ENCODE measurements around the gene FEM1C. TPM values are rescaled to one million over a fixed set of nuclear protein-coding genes. Genes with fewer than 3 reads are reported as not detected.

FEM1C gene
- total RNA-seq, 4 donors from 2014 or later = 24.3 to 59.8 (median 34.0) TPM

DNA sequence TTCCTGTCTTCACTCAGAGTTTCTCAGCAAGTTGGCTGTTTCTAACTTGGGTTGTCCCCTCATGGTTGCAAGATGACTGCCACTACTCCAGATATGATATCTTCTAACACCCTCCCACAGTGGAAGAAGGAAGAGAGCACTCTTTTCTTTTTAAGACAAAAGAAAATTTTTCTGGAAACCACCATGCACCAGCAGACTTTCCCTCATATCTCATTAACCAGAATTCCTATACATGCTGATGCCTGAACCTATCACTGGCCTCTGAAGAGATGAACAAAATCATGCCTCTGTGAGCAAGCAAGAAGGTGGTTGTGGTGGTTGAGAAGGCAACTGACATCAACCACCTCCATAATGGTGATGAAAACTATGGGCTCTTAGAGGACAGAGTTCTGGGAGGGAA is 56.8 kb downstream of the FEM1C start:
- TF ChIP-seq, protein P1, sequence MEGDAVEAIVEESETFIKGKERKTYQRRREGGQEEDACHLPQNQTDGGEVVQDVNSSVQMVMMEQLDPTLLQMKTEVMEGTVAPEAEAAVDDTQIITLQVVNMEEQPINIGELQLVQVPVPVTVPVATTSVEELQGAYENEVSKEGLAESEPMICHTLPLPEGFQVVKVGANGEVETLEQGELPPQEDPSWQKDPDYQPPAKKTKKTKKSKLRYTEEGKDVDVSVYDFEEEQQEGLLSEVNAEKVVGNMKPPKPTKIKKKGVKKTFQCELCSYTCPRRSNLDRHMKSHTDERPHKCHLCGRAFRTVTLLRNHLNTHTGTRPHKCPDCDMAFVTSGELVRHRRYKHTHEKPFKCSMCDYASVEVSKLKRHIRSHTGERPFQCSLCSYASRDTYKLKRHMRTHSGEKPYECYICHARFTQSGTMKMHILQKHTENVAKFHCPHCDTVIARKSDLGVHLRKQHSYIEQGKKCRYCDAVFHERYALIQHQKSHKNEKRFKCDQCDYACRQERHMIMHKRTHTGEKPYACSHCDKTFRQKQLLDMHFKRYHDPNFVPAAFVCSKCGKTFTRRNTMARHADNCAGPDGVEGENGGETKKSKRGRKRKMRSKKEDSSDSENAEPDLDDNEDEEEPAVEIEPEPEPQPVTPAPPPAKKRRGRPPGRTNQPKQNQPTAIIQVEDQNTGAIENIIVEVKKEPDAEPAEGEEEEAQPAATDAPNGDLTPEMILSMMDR (IDR thresholded peaks at IDR 0.05; ENCODE audit: low read depth) = no peak

DNA sequence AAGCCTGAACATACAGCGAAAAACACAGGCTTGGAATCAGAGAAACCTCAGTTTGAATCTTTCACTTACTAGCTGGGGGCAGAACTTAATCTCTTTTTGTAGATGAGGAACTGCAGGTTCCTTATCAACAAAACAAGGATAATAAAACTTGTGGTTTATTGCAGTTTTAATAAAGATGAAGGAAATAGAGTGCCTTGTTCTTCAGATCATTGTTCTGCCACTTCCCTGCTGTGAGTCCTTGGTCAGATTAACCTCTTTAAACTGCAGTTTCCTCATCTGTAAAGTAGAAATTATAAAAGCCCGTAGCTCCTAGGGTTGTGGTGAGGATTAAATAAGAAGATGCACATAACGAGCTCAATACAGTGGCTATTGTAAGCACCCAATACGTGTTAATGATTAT is 57.4 kb downstream of the FEM1C start:
- TF ChIP-seq, protein P1 (IDR thresholded peaks at IDR 0.05; ENCODE audit: low read depth) = no peak

DNA sequence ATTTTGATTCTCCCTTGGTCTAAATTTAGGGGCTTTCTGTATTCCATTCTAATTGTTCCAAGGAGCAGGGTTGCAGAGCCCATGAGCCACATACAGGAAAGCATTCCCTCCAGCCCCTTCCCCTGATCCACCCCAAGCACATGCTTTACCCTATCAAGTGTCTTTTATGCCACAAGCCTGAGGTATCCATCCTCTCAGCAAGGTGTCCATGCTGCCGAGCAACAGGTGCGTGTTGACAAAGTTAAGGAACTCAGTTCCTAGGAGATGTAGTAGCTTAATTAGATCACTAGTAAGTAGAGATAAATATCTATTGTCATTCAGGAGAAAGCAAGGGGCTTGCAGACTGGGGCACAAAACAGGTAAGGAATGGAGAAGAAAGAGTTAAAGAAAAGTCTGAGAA is 57.8 kb downstream of the FEM1C start:
- TF ChIP-seq, protein P1 (IDR thresholded peaks at IDR 0.05; ENCODE audit: low read depth) = no peak

DNA sequence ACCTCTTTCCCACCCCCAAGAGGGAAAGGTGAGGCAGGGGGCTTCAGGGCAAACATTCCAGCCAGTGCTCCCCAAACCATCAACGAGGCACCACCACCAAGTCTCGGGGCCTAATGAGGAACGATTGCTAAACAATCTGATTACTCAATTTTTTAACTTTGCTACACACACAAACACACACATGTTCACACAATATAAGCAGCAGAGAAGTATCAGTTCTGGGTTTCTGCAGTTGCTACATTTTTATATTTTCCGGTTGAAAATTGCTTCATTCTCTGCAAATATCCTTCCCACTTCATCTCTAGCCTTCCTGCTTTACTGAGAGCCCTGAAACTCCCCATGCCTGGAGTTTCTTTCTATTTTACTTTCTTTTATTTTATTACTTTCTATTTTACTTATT is 60.2 kb downstream of the FEM1C start:
- TF ChIP-seq, protein P1 (IDR thresholded peaks at IDR 0.05; ENCODE audit: low read depth) = no peak

DNA sequence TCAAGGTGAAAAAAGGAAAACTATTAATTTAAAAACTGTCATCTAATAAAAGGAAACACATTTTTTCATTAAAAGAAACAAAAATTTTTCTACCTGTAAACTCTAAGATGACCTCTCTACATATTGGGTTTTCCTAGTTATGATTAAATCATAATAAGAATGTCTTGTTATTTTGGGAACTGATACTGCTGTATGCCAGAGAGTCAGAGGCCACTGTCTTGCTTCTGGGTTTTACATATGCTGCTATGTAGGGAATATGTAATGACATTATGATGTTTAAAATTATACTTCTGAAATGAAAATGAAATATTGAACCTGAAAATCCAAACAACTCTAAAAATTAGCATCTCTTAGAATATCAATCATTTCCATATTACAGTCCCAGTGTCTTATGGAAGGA is 63.7 kb downstream of the FEM1C start:
- TF ChIP-seq, protein P1 (IDR thresholded peaks at IDR 0.05; ENCODE audit: low read depth) = no peak

DNA sequence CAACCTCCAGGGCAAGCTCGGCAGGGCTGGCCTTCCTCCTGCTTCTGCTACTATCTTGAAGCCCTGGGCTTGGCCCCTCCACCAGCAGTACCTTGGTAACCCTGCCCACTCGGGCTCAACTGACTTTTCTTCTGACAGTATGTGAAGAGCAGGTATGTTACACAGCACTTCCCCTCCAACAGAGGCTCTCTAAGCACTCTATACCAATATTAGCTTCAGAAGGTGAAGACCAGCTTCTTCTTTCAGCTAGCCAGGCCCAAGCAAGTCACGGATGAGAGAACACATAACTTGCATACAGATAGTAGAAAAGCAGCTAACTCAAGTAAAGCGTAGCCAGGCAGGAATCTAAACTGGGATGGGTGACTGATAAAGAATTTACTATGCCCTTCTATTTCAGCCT is 64.3 kb downstream of the FEM1C start:
- TF ChIP-seq, protein P1 (IDR thresholded peaks at IDR 0.05; ENCODE audit: low read depth) = no peak

DNA sequence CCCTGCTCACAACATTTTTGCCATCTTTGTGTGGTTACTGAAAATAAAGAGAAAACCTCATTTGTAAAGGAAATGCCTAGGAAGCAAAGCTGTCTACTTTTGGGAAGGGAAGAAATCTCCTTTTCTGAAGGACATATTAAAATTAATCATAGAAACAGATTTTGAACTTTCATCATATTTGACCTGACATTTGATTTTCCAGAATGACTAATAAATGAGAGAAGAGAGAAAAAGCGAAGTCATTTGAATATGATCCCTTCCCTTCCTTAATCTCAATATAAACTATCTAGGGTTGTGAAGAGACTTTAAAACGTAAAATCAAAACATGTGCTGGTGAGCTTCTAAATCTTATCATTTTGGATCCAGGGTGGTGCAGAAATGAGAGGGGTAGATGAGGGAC is 66.3 kb downstream of the FEM1C start:
- TF ChIP-seq, protein P1 (IDR thresholded peaks at IDR 0.05; ENCODE audit: low read depth) = no peak

All from subcutaneous adipose tissue (tissue), 4 donors.